Measurements from ENCODE around the gene KIF1C.

DNA sequence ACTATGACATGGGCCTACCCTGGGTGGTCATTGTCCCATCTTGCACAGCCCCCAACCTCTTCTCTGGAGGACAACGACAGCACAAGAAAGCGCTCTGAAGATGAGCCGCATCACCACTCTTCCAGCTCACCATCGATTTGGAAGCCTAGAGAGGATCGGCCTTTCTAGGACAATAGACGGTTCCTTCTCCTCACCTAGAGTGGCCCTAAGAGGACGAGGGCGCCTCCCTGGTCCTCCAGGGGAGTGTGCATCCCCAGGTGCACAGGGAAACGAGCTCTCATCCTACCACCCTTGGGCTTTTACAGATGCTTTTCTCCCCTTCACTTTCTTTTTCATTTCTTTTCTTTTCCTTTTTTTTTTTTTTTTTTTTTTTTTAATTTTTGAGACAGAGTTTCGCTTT lies 57.8 kb downstream of the KIF1C start:
- TF ChIP-seq, protein P1, sequence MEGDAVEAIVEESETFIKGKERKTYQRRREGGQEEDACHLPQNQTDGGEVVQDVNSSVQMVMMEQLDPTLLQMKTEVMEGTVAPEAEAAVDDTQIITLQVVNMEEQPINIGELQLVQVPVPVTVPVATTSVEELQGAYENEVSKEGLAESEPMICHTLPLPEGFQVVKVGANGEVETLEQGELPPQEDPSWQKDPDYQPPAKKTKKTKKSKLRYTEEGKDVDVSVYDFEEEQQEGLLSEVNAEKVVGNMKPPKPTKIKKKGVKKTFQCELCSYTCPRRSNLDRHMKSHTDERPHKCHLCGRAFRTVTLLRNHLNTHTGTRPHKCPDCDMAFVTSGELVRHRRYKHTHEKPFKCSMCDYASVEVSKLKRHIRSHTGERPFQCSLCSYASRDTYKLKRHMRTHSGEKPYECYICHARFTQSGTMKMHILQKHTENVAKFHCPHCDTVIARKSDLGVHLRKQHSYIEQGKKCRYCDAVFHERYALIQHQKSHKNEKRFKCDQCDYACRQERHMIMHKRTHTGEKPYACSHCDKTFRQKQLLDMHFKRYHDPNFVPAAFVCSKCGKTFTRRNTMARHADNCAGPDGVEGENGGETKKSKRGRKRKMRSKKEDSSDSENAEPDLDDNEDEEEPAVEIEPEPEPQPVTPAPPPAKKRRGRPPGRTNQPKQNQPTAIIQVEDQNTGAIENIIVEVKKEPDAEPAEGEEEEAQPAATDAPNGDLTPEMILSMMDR (IDR thresholded peaks at IDR 0.05): no peak
- TF ChIP-seq POLR2AphosphoS5 (IDR thresholded peaks at IDR 0.05): no peak

All from prostate gland (tissue), 2 donors.